ENCODE data around the gene DCTN3. TPM values are rescaled to one million over a fixed set of nuclear protein-coding genes. Genes with fewer than 3 reads are reported as not detected.

DCTN3 gene
- total RNA-seq, 2 donors from 2014 or later = 65.2 to 76.3 TPM

GRCh38 chr9:34572092-34572491 lies 48.2 kb downstream of the DCTN3 start:
- Histone ChIP-seq H3K36me3 (no peaks in the 10 kb centered on the region), H3K27me3 (peaks cover 11% of the 10 kb centered on the region), H3K9me3 (no peaks in the 10 kb centered on the region), H3K27ac (no peak overlapping the region), H3K4me1 (no peaks in the 10 kb centered on the region), H3K4me3 (no peak overlapping the region), H3K9ac (ENCODE audit: low read depth in 2 of 2, low read length in 2 of 2) (no peak overlapping the region)
- no peak for TF ChIP-seq CTCF (IDR thresholded peaks at IDR 0.05)
- intact Hi-C loops (cut with DNase I) = no loop called here
- peak; percentile 89 for DNase-seq

GRCh38 chr9:34571481-34571810 lies 48.8 kb downstream of the DCTN3 start:
- DNase-seq = peak; percentile 29
- Histone ChIP-seq H3K36me3 (no peaks in the 10 kb centered on the region), H3K27ac (no peak overlapping the region), H3K4me1 (no peaks in the 10 kb centered on the region), H3K27me3 (peaks cover 5% of the 10 kb centered on the region), H3K4me3 (no peak overlapping the region), H3K9ac (ENCODE audit: low read depth in 2 of 2, low read length in 2 of 2) (no peak overlapping the region), H3K9me3 (no peaks in the 10 kb centered on the region)
- TF ChIP-seq CTCF (IDR thresholded peaks at IDR 0.05) = no peak
- intact Hi-C loops (cut with DNase I) = no loop called here

- Histone ChIP-seq H3K9ac (ENCODE audit: low read depth in 2 of 2, low read length in 2 of 2) (no peak overlapping the region), H3K36me3 (no peaks in the 10 kb centered on the region), H3K27me3 (peaks cover 4% of the 10 kb centered on the region), H3K27ac (no peak overlapping the region), H3K9me3 (no peaks in the 10 kb centered on the region), H3K4me1 (no peaks in the 10 kb centered on the region), H3K4me3 (no peak overlapping the region)
- DNase-seq = no peak
- intact Hi-C loops (cut with DNase I) = no loop called here
- no peak for TF ChIP-seq CTCF (IDR thresholded peaks at IDR 0.05)
Observed at GRCh38 chr9:34570809-34571480, 49.4 kb downstream of the DCTN3 start.

GRCh38 chr9:34570376-34570775 lies 49.9 kb downstream of the DCTN3 start:
- no peak overlapping the region for H3K9ac ChIP-seq (ENCODE audit: low read depth in 2 of 2, low read length in 2 of 2)
- H3K27ac ChIP-seq = no peak overlapping the region
- no peaks in the 10 kb centered on the region for H3K36me3 ChIP-seq
- no peaks in the 10 kb centered on the region for H3K4me1 ChIP-seq
- no peaks in the 10 kb centered on the region for H3K9me3 ChIP-seq
- no peaks in the 10 kb centered on the region for H3K27me3 ChIP-seq
- no peak for DNase-seq
- intact Hi-C loops (cut with DNase I) = no loop called here
- H3K4me3 ChIP-seq = no peak overlapping the region
- TF ChIP-seq CTCF (IDR thresholded peaks at IDR 0.05) = no peak

GRCh38 chr9:34568774-34569173 lies 51.5 kb downstream of the DCTN3 start:
- H3K36me3 ChIP-seq = no peaks in the 10 kb centered on the region
- H3K4me3 ChIP-seq = no peak overlapping the region
- no peaks in the 10 kb centered on the region for H3K4me1 ChIP-seq
- no peak overlapping the region for H3K27ac ChIP-seq
- no peaks in the 10 kb centered on the region for H3K9me3 ChIP-seq
- no peak overlapping the region for H3K9ac ChIP-seq (ENCODE audit: low read depth in 2 of 2, low read length in 2 of 2)
- no peak for TF ChIP-seq CTCF (IDR thresholded peaks at IDR 0.05)
- DNase-seq = no peak
- H3K27me3 ChIP-seq = no peaks in the 10 kb centered on the region
- intact Hi-C loops (cut with DNase I) = no loop called here
